GF-D8 (cell line): Measurements from ENCODE around the gene PRKG2.
A peak's percentile ranks its signal among the peaks of the same experiment; 100 is the strongest.

Experiments
- DNase-seq: peaks from one replicate; lab custom pipeline; 2025; lab: John Stamatoyannopoulos, UW

The PRKG2 gene

DNA sequence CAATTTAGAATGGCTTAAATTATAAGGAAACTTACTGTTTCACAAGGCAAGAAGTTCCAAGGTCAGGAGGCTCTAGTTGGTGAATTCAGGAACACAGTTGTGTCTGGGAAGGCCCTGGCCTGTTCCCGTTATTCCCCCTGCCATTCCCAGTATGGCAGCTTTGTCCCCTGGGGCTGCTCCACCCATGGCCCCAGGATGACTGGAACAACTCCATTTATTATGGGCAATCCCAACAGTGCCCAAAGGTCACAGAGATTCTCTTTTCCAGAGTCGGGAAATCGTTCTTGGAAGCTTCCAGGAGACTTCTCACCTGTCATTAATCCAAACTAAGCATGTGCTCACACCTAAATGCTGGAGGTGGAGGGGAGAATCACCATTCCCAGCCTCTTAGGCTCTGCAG, 2.8 kb upstream of the PRKG2 start:
- DNase-seq: no peak

DNA sequence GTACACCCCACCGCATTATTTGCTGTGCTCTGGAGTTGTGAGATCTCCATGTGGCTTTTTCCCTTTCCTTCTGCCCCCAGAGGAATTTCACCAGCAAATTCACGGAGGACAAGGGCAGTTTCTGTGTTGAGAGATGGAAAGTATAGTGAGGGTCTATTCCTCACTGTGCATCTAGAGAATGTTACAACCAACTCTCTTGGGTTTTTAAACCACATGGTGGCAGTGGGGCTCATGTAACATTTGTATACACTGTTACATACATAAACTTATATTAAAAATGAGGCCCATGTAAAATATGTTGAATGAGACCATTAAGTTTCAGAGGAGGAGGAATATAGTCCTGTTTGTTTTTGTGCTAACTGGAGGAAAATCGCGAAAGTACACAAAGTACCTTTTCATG, 909 bp upstream of the PRKG2 start:
- no peak for DNase-seq

DNA sequence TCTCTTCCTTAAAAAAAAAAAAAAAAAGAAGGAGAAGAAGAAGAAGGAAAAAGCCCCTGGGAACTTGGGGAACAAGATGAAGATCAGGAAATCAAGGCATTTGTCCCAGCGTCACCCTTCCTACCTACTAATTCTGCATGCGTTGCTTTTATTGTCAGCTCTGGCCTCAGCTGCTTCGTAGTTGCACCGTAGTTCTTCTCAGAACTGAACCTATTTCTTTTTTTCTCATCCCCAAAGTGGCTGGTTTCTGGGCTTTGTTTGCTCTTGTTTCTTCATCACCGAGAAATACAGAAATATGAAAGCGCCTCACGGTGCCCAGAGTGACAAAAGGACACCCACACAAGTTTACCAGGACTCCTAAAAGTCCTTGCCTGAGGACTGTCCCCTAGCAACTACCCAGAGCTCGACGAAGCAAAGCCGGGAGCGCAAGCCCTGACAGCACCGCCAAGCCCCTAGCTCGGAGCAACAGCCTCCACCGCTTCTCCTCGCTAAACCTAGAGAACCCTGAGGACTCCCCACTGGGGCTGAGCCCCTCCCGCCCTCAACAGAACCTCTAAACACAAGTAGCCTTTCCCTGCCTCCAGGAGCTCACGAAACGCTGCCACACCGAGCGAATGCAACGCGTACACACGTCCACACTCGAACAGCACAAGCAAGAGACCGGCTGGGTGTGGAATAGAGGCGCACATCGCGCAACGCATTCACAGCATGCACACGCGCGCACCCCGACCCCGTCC, 710 bp downstream of the PRKG2 start:
- no peak for DNase-seq

DNA sequence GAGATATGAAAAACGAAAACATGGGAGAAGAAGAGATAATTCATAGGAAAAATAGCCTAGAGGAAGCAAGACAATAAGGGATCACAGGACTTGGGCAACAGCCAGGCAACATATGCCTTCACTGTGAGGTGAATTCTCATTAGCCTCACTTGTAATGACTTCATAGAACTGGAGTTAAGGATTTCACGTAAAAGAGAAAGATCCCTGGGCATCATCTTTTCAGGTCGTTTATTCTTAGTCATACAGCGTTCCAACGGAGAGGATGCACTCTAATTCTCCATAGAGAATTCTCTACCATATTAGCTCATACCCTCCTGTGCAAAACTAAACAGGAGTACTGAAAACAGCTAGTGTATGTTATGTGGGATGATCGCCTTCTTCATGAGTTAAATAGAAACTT, 1.4 kb downstream of the PRKG2 start:
- DNase-seq: no peak

DNA sequence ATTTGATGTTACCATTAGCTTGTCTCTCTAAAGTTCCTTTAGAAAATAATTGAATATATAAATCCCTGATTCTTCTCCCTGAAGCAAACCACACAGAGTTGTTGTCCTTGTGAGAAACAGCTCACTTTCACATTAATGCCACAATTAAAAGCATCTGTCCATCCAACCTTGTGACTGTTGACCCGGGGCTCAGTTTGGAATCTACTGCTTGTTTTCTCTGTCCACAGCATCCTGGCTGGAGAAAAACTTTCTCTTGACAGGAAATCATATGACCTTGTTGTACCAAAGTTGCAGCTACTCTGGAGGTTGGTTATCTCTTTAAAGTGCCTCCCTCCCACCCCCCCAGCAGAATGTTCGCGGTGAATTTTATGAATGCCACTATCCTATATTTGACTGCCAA, 3.1 kb downstream of the PRKG2 start:
- no peak for DNase-seq

DNA sequence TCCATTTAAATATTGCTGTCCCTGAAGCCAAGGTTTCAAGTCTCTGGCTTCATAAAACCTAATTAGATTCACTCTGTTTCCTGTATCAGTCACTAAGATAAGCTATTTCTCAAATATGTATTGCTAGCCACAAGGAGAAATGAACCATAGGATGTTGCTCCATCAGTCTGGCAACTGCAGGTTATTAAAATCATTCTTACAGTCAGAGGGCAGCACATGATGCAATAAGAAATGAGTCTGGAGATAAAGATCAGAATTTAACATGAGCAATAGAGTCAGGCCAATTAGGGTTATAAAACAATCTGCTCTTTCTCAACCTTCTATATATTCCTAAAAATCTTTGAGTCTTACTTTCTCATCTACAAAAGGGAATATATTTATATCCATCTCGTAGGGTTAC, 7.2 kb downstream of the PRKG2 start:
- DNase-seq: peak; percentile 67

DNA sequence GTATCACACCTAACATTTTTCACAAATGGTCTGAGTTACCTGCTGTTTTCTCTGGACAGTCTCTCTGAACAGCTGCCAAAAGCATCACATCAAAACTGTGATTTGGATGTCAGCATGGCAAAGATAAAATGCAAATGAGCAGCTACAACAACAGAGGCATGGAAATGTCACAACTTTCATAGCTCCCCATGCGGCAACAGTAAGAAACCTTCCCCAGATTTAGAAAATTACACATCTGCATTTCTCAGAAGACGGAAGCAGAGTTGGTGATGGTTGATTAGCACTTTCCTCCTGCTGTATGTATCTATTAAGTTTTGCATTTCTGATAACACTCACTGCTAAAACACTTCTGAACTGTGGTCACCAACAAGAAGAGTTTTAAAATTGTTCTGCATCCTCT, 9.7 kb downstream of the PRKG2 start:
- no peak for DNase-seq

DNA sequence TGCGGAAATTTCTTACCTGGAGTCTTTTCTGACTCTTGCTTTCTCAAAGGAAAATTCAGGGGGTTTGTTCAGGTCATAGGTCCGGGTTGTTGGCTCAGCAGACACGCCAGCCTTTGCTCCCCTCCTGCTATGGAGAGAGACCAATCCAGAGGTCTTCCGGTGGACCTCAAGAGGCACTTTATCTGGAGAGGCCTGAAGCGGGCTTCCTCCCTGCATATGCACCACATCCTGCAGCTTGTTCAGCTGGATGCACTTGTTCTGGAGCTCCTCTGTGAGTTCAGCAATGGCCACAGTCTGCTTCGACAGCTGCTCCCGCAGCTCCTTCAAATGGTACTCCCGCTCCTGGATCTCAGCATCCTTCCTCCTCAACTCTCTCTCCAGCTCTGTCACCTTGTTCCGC, 10.5 kb downstream of the PRKG2 start:
- no peak for DNase-seq

DNA sequence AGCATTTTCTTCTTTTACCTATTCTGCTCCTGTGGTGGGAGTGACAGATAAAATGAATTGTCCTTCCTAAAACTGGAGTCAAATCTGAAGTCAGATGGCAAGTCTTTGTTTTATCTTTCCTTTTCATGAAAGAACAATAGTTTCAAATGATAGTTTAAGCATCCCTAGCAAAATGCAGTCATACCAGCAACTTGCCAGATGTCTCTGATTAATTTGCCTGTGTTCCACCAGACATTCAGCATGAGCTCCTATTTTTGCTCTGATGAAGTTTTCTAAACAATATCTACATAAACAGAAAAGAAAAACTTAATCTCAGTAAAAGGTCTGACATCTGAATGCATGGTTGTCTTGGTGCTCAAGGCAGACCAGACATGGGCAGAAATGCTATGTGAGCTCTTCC, 15.2 kb downstream of the PRKG2 start:
- DNase-seq: no peak

DNA sequence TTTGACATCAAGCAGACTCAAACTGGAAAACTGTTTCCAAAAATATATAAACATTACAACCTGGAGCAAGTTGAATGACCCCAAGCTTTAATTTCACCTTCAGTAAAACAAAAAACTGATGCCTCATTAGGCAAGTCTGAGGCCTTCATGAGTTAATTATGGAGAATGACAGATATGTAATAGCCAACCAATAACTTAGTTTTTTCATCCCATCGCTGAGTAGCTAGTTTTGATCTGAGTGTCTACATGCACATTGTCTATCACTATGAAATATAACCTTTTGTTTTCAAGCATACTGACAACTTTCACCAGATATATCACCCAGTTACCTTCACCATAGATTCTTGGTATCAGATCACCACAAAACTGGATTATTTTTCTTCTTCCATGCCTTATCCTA, 16.4 kb downstream of the PRKG2 start:
- no peak for DNase-seq

DNA sequence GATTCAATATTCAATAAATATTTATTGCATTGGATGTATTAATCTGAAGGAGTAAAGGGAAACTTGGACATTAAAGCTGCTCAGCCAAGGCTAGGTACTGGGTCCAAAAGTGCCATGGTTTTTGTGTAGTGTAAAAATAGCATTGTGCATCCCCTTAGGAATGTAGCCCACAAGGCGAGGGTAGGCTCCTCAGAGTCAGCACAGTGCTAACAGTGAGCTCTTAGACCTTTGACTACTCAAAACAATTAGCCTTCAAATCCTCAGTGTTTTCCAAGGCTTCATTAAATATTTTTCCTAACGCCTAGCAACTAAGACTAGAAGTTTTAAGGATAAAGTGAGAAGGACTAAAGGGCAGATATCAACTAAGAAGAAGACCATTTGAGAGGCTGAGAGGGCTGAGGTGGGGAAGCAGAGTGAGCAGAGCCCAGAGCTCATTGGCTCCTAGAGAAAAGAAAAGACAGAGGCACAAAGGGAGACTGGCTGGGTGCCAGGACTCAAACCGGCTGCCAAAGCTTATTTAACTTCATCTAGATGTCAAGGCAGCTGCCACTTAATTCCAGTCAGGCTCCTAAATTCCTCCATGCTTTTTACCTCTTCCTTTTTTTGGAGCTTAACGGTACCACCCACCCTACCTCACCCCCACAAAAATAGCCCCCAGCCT, 17.0 kb downstream of the PRKG2 start:
- no peak for DNase-seq

DNA sequence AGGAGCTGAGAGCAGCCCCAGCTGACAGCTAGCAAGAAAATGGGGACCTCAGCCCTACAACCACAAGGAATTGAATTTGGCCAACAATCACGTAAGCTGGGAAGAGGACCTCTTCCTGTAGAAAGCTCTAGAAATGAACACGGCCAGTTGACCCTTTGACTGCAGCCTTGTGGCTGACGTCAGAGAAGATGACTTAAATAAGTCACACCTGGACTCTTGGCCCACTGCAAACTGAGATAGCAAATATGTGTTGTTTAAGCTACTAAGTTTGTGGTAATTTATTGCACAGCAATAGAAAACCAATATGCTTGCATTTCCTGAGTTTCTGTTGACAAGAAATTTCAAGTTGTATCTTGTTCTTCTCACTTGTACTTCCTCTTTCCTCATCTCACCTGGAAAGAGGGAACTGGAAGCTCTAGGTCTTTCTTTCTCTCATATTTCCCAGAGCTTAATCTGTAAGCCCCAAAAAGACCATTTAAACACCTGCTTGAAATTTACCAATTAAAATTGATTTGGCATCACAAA, 18.8 kb downstream of the PRKG2 start:
- no peak for DNase-seq

DNA sequence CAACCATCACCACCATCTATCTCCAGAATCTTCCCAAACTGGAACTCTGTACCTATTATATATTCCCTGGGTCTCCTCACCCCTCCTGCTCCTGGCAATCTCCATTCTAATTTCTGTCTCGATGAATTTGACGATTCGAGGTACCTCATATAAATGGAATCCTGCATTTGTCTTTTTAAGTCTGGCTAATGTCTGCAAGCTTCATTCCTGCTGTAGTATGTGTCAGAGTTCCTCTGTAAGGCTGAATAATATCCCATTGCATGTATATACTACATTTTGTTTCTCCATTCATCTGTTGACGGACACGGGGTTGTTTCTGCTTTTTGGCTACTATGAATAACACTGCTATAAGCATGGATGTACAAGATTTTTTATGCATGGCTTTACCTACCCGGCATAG, 19.5 kb downstream of the PRKG2 start:
- no peak for DNase-seq

DNA sequence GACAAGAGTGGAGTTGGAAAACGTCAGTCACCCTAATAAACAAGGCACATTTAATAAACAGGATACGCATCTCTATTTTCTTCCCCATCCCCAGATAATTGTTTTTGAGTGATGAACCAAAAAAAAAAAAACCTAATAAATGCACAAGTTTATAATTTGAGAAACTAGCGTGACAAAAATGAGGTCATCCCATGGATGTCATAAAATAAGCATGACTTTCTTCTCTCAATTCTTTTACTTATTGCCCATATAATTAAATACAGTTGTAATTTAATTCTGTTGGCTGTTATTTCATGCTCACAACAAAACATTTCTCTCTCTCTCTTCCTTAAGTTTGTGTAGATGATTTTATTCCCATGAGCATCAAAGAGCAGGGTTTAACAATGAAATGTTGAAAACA, 20.7 kb downstream of the PRKG2 start:
- no peak for DNase-seq

DNA sequence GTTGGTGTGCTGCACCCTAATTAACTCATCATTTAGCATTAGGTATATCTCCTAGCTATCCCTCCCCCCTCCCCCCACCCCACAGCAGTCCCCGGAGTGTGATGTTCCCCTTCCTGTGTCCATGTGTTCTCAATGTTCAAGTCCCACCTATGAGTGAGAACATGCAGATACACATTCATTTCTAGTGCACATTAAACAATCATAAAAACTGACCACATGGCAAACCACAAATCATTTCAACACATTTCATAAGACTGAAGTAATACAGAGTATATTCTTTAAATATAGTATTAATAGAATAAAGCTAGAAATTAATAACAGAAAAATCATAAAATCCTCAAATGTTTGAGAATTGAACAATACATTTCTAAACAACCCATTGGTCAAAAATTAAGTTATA, 34.1 kb downstream of the PRKG2 start:
- DNase-seq: no peak

DNA sequence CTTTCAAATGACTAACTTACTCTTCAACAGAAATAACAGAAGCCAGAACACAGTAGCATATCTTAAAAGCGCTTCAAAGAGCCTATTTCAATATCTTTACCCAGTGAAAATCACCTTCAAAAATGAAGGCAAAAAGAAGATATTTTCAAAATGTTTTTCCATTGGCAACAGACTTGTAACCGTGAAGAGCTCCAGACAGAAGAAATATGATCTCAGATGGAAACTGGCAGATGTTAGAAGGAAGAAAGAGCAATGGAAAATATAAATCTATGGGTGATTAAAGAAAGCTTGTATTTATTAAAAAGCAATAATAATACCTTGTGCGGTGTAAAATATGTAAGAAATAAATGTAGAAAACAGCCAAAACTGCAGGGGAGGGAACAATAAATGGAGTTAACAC, 35.7 kb downstream of the PRKG2 start:
- DNase-seq: no peak

DNA sequence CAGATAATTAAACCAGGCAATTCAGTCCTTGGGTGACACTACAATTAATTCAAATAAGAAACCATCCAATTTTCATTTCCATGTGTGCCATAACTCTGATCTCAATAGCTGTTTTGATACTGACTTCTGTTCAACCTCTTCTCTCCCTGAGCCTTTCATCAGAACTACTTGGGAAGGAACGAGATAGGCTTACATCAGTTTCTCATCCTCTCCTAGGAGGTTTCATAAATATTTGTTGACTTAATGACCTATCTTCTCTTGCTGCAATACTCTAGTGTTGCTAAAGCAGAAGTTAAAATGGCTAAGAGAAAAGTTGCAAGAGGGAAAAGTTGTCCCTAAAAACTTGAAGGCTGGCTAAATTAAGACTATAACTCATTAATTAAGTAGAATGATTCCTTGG, 41.8 kb downstream of the PRKG2 start:
- DNase-seq: no peak

DNA sequence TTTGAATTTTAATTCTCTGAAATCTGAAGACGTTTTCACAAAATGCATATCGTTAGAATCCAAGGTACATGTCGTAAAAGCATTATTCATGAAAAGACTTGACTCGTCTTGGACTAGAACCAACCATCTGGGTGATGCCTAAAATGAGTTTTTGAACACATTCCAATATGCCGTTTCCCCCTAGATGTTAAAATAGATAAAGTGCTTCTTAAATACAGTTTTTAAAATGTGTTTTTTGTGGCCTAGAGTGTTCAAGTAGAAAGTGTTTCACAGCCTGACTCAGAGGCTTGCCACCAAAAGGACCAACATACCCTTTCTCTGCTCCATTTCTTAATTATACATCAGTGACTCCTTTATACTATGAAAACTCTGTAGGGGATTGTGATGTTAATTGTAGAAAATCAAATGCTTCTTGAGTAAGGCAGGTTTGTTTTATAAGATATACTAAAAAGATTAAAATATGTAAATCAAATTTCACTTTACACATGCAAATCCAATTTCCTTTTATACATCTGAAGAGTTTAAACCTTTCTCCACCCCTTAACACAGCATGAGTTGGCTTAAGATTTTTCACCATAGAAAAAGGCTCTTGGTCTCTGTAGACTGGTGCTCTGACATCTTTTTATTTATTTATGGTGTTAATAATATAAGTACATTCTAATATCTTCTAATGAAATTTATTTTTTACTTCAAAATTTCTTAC, 48.4 kb downstream of the PRKG2 start:
- no peak for DNase-seq

DNA sequence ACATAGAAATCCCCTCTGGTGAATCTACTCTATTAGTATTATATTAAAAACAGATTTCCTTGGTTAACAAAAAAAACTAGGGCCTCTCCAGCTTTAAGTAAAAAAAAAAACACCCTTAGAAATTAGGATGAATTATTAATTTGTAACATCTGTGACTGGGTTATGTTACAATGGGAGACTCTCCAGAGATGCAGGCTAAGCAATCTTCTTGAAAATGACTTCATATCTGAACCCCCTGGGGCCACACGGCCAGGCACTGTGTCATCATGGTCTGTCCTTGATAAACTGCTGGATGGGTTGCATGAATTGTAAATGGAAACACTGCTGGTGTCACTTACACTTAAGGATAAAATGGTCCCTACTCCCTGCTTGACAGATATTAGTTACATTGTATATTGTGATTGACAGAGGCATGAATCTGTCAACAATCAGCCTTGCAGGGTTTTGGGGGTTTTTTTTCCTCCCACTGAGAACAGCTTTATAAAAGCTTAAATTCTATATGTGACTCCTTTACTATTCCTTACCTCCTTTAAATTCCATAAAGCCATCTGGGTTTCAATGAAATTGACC, 49.1 kb downstream of the PRKG2 start:
- DNase-seq: no peak

DNA sequence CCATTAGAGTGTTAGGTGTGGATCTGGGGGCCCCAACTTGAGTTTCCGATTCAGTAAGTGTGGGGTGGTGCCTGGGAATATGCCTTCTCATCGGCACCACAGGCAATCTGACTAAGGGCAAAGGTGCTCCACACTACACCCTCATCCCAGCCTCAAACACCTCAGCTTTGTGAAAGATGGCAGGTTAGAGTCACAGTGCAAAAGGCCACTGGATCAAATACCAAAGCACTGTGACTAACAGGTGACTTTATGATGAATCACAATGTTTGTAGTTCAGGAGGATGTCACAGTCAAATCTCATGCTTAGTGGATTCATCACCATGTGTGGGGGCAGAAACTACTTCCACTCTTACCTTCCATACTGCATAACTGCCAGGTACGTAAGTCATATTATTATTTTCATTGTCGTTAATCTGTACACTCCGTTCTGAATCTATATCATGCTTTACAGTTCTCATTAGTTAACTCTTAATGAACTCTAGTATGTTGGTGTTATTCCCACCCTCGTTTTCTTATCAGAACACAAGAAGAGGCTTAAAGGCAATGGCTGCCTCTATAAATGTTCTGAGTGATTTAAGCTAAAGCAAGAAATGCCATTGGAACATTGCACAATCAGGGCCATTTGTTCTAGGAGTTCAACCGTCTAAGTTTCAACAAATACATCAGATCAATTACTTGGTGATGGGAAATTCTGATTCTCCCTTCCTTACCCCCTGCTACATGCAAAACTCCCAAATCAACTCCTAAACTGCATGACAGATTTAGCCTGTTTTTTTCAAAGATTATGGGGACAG, 50.2 kb downstream of the PRKG2 start:
- no peak for DNase-seq

DNA sequence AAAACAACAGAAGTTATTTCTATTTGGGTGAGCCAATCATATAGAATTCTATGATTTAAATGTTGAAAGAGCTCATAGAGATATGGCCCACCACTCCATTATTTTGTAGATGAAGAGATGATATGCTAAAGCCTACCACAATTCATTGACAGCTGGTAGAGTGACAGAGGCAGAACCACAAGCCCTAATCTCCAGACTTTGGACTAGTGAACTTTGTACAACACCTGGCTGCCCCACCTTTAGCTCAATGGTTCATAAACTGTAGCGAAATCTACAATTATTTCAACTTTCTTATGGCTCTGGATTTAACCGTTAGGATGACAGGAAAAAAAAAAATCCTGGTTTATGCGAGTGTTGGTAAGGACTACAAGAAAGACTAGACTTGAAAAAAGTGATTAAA, 50.9 kb downstream of the PRKG2 start:
- DNase-seq: no peak
